NCI-H526 treated with DMSO at 0.1 percent for 48 hours (cell line): ENCODE results near the gene CHURC1.

ENCODE experiments used
- DNase-seq: peaks from one replicate; lab custom pipeline; 2025; lab: John Stamatoyannopoulos, UW

The CHURC1 gene

GRCh38 chr14:64938972-64939816, 24.9 kb downstream of the CHURC1 start:
- no peak for DNase-seq

- DNase-seq = no peak
Observed at GRCh38 chr14:64939817-64940190, 25.5 kb downstream of the CHURC1 start.

GRCh38 chr14:64940336-64940910, 26.2 kb downstream of the CHURC1 start:
- no peak for DNase-seq

GRCh38 chr14:64942531-64943111, 28.4 kb downstream of the CHURC1 start, which contains the start of gene GPX2:
Gene GPX2 (minus strand): TSS chr14:64942745. CDS start chr14:64942726, 19 bp downstream.
- DNase-seq = peak; percentile 61

- DNase-seq = no peak
Observed at GRCh38 chr14:64943556-64943955, 29.3 kb downstream of the CHURC1 start.

- no peak for DNase-seq
Observed at GRCh38 chr14:64944041-64944440, 29.8 kb downstream of the CHURC1 start.

GRCh38 chr14:64944861-64945260, 30.6 kb downstream of the CHURC1 start:
- DNase-seq = no peak

- no peak for DNase-seq
Observed at GRCh38 chr14:64945431-64946178, 31.4 kb downstream of the CHURC1 start.

GRCh38 chr14:64946310-64947045, 32.2 kb downstream of the CHURC1 start:
- DNase-seq = no peak

GRCh38 chr14:64947710-64948611, 33.7 kb downstream of the CHURC1 start:
- DNase-seq = no peak

- DNase-seq = no peak
Observed at GRCh38 chr14:64948612-64949210, 34.5 kb downstream of the CHURC1 start.

GRCh38 chr14:64950889-64951288, 36.6 kb downstream of the CHURC1 start:
- DNase-seq = no peak

GRCh38 chr14:64951291-64951690, 37.0 kb downstream of the CHURC1 start:
- no peak for DNase-seq

GRCh38 chr14:64951724-64952123, 37.5 kb downstream of the CHURC1 start:
- no peak for DNase-seq

GRCh38 chr14:64952598-64953309, 38.5 kb downstream of the CHURC1 start:
- DNase-seq = no peak

- no peak for DNase-seq
Observed at GRCh38 chr14:64953310-64953654, 39.0 kb downstream of the CHURC1 start.

GRCh38 chr14:64953661-64954060, 39.4 kb downstream of the CHURC1 start:
- DNase-seq = no peak

GRCh38 chr14:64954491-64955240, 40.4 kb downstream of the CHURC1 start:
- DNase-seq = no peak

- DNase-seq = no peak
Observed at GRCh38 chr14:64955297-64955696, 41.0 kb downstream of the CHURC1 start.
